H1 (cell line): ENCODE measurements around the gene ADORA1. TPM values are rescaled to one million over a fixed set of nuclear protein-coding genes. Genes with fewer than 3 reads are reported as not detected.

ENCODE experiments used
- CTCF ChIA-PET: fragments of 300-600 bp; sonication (Branson Sonifier 250); formaldehyde crosslinking; loops from one replicate; lab custom pipeline; 2021; ENCODE audit not compliant: partially characterized antibody; lab: Charles Lee
- POLR2A ChIA-PET: fragments of 300-600 bp; sonication (Branson Sonifier 250); formaldehyde crosslinking; loops from one replicate; lab custom pipeline; 2021; ENCODE audit warnings: inconsistent platforms; ENCODE audit not compliant: partially characterized antibody; lab: Charles Lee
- DNase-seq, 2 experiments: peaks; one replicate each; pipeline versions ENCODE4 v3.0.0 to v3.0.0-alpha.2; 2010 to 2022; ENCODE audit warnings: low spot score in 2 of 2, low read depth in 1 of 2, mixed read lengths in 1 of 2
- FAIRE-seq: peaks from 2 replicates; lab custom pipeline; 2011; peaks lifted over from hg19 to GRCh38; lab: Jason Lieb, UNC
- H2AFZ ChIP-seq: 2 replicates; pipeline ENCODE4 v1.8.1; 2012; ENCODE audit warnings: low read length, inconsistent platforms
- H2AK5ac ChIP-seq: 2 replicates; pipeline ENCODE4 v1.6.1; 2013; ENCODE audit warnings: low read depth, low read length
- H2BK120ac ChIP-seq: replicated peaks from 2 replicates; pipeline ENCODE3; 2013; ENCODE audit warnings: low read depth, low read length, inconsistent platforms
- H2BK12ac ChIP-seq: 2 replicates; pipeline ENCODE4 v1.6.1; 2013; ENCODE audit warnings: low read depth, low read length
- H2BK15ac ChIP-seq: 2 replicates; pipeline ENCODE4 v1.6.1; 2013; ENCODE audit warnings: low read length
- H2BK20ac ChIP-seq: 2 replicates; pipeline ENCODE4 v1.6.1; 2013; ENCODE audit warnings: low read length
- H2BK5ac ChIP-seq: 2 replicates; pipeline ENCODE4 v1.6.1; 2013; ENCODE audit warnings: low read depth, low read length
- H3K14ac ChIP-seq: 2 replicates; pipeline ENCODE4 v1.6.1; 2013; ENCODE audit warnings: inconsistent platforms; ENCODE audit not compliant: insufficient read length
- H3K18ac ChIP-seq: 2 replicates; pipeline ENCODE4 v1.6.1; 2013; ENCODE audit warnings: low read length; ENCODE audit errors: extremely low read depth
- H3K23ac ChIP-seq: 2 replicates; pipeline ENCODE4 v1.6.1; 2013; ENCODE audit warnings: inconsistent platforms; ENCODE audit not compliant: insufficient read length
- H3K23me2 ChIP-seq: 2 replicates; pipeline ENCODE4 v1.6.1; 2013; ENCODE audit warnings: low read depth, low read length
- H3K27ac ChIP-seq: 2 replicates; pipeline ENCODE4 v1.6.1; 2011; ENCODE audit warnings: low read depth, low read length, inconsistent platforms
- H3K27me3 ChIP-seq, 4 experiments: replicated peaks in 1 of 4; 1 replicate in 1 of 4; 2 replicates in 3 of 4; pipeline versions ENCODE4 v1.6.1 to v1.8.1; 2011 to 2013; ENCODE audit warnings: low read length in 3 of 4, mild to moderate bottlenecking in 3 of 4, inconsistent platforms in 2 of 4, mixed read lengths in 2 of 4, moderate library complexity in 1 of 4; ENCODE audit not compliant: control insufficient read depth in 3 of 4, insufficient read depth in 3 of 4; ENCODE audit errors: extremely low read depth in 1 of 4
- H3K36me3 ChIP-seq, 4 experiments: 2 replicates each; pipeline versions ENCODE4 v1.6.1 to v1.8.1; 2011 to 2013; ENCODE audit warnings: mild to moderate bottlenecking in 4 of 4, low read length in 3 of 4, moderate library complexity in 2 of 4, control low read depth in 1 of 4, inconsistent platforms in 1 of 4; ENCODE audit not compliant: insufficient read depth in 4 of 4, control insufficient read depth in 2 of 4
- H3K4ac ChIP-seq: replicated peaks from 2 replicates; pipeline ENCODE3; 2013; ENCODE audit warnings: low read length, low read depth, mixed read lengths, inconsistent platforms; ENCODE audit not compliant: insufficient read length
- H3K4me1 ChIP-seq, 4 experiments: replicated peaks in 1 of 4; 1 replicate in 1 of 4; 2 replicates in 3 of 4; pipeline versions ENCODE4 v1.6.1 to v1.8.1; 2011 to 2013; ENCODE audit warnings: low read length in 3 of 4, inconsistent platforms in 2 of 4, mixed read lengths in 1 of 4; ENCODE audit not compliant: insufficient read depth in 4 of 4, control insufficient read depth in 3 of 4
- H3K4me2 ChIP-seq, 2 experiments: 2 replicates each; pipeline versions ENCODE4 v1.6.1 to v1.8.1; 2011 to 2013; ENCODE audit warnings: low read depth in 2 of 2, low read length in 2 of 2, control low read depth in 1 of 2, inconsistent platforms in 1 of 2, mild to moderate bottlenecking in 1 of 2; ENCODE audit not compliant: insufficient read depth in 1 of 2
- H3K4me3 ChIP-seq, 4 experiments: fragments of 200-600, 300-600 bp in 1 of 4; sonication (generic), shearing (Covaris generic), sonication (Bioruptor Twin) in 1 of 4; 2 replicates each; pipeline versions ENCODE4 v1.5.1 to v1.8.1; 2011 to 2016; ENCODE audit warnings: low read length in 4 of 4, low read depth in 3 of 4, control low read depth in 2 of 4, inconsistent platforms in 2 of 4, mild to moderate bottlenecking in 2 of 4, mixed read lengths in 1 of 4, moderate library complexity in 1 of 4; ENCODE audit not compliant: insufficient read depth in 2 of 4; ENCODE audit errors: extremely low read depth in 1 of 4
- H3K56ac ChIP-seq: replicated peaks from 2 replicates; pipeline ENCODE3; 2013; ENCODE audit warnings: low read depth, mild to moderate bottlenecking, mixed read lengths, low read length, inconsistent platforms; ENCODE audit not compliant: insufficient read length
- H3K79me1 ChIP-seq: 2 replicates; pipeline ENCODE4 v1.6.1; 2013; ENCODE audit warnings: low read depth, low read length, control low read depth
- H3K79me2 ChIP-seq, 2 experiments: 2 replicates each; pipeline versions ENCODE4 v1.6.1 to v1.8.1; 2012 to 2013; ENCODE audit warnings: low read length in 2 of 2, mild to moderate bottlenecking in 2 of 2, inconsistent platforms in 1 of 2; ENCODE audit not compliant: insufficient read depth in 2 of 2, control insufficient read depth in 1 of 2
- H3K9ac ChIP-seq, 4 experiments: replicated peaks in 1 of 4; 1 replicate in 1 of 4; 2 replicates in 3 of 4; pipeline versions ENCODE4 v1.6.1 to v1.8.1; 2011 to 2013; ENCODE audit warnings: low read depth in 3 of 4, low read length in 3 of 4, control low read depth in 2 of 4, mild to moderate bottlenecking in 2 of 4, moderate library complexity in 2 of 4, inconsistent platforms in 1 of 4; ENCODE audit errors: extremely low read depth in 1 of 4
- H3K9me3 ChIP-seq, 2 experiments: 2 replicates each; pipeline versions ENCODE4 v1.6.1 to v1.8.1; 2012 to 2013; ENCODE audit warnings: mild to moderate bottlenecking in 2 of 2, moderate library complexity in 2 of 2, control low read depth in 1 of 2, inconsistent platforms in 1 of 2, low read depth in 1 of 2, low read length in 1 of 2, mixed read lengths in 1 of 2; ENCODE audit not compliant: insufficient read depth in 2 of 2
- H4K20me1 ChIP-seq, 2 experiments: replicated peaks in 1 of 2; 2 replicates each; pipeline versions ENCODE3 to v1.8.1; 2011 to 2013; ENCODE audit warnings: inconsistent platforms in 2 of 2, low read length in 2 of 2, mild to moderate bottlenecking in 1 of 2; ENCODE audit not compliant: insufficient read depth in 2 of 2, control insufficient read depth in 1 of 2
- H4K5ac ChIP-seq: 2 replicates; pipeline ENCODE4 v1.6.1; 2013; ENCODE audit warnings: low read length, low read depth, mixed read lengths, inconsistent platforms; ENCODE audit not compliant: insufficient read length
- H4K8ac ChIP-seq: 2 replicates; pipeline ENCODE4 v1.8.0; 2013; ENCODE audit warnings: mild to moderate bottlenecking, moderate library complexity, low read length, inconsistent platforms; ENCODE audit not compliant: insufficient read depth; ENCODE audit errors: extremely low read depth
- H4K91ac ChIP-seq: replicated peaks from 2 replicates; pipeline ENCODE3; 2013; ENCODE audit warnings: low read length, mixed read lengths, inconsistent platforms; ENCODE audit not compliant: insufficient read length
- ATF3 ChIP-seq: IDR thresholded peaks from 2 replicates; pipeline ENCODE4 v1.6.1; 2011; ENCODE audit warnings: low read depth, mild to moderate bottlenecking, low read length; ENCODE audit not compliant: insufficient read depth
- BRCA1 ChIP-seq: IDR thresholded peaks from 2 replicates; pipeline ENCODE4 v1.6.1; 2012; ENCODE audit warnings: low read depth, low read length, improper control_type of control experiment
- CBX5 ChIP-seq: fragments of 300-800, 300-1000 bp; sonication (generic); IDR thresholded peaks from 2 replicates; pipeline ENCODE4 v1.7.1; 2016; ENCODE audit warnings: antibody characterized with exemption, low read length, low read depth
- CTCF ChIP-seq, 3 experiments: IDR thresholded peaks; 1 replicate in 2 of 3; 2 replicates in 1 of 3; pipeline versions ENCODE4 v1.5.1 to v1.6.1; 2011; ENCODE audit warnings: low read length in 3 of 3, mild to moderate bottlenecking in 3 of 3, inconsistent platforms in 2 of 3, low read depth in 1 of 3, moderate library complexity in 1 of 3; ENCODE audit not compliant: insufficient read depth in 1 of 3; ENCODE audit errors: control extremely low read depth in 1 of 3
- RNF2 ChIP-seq: fragments of 200-900, 300-1000 bp; sonication (generic); IDR thresholded peaks from 2 replicates; pipeline ENCODE4 v1.7.1; 2016; ENCODE audit warnings: borderline replicate concordance, low read depth, mild to moderate bottlenecking, antibody characterized with exemption, low read length; ENCODE audit not compliant: poor library complexity, severe bottlenecking; ENCODE audit errors: missing control alignments
- SAP30 ChIP-seq: fragments of 300-600 bp; sonication (generic); IDR thresholded peaks from 2 replicates; pipeline ENCODE4 v1.7.1; 2012; ENCODE audit warnings: low read length, moderate library complexity, mild to moderate bottlenecking, inconsistent platforms; ENCODE audit not compliant: insufficient read depth, insufficient replicate concordance
- SP2 ChIP-seq: IDR thresholded peaks from 2 replicates; pipeline ENCODE4 v1.6.1; 2012; ENCODE audit warnings: mild to moderate bottlenecking, low read length, inconsistent platforms
- TCF12 ChIP-seq: IDR thresholded peaks from 2 replicates; pipeline ENCODE4 v1.6.1; 2011; ENCODE audit warnings: low read depth, mild to moderate bottlenecking, low read length
- WGBS, 2 experiments: shearing (Covaris generic) in 1 of 2; methylation state at CpG; one replicate each; pipeline versions ENCODE4 v1.1.6 to v1.1.7; 2013 to 2015; ENCODE audit warnings: low lambda C conversion rate in 2 of 2, mixed read lengths in 2 of 2, inconsistent platforms in 1 of 2, low coverage in 1 of 2, missing lambda C conversion rate in 1 of 2; ENCODE audit not compliant: insufficient replicate concordance in 2 of 2, insufficient coverage in 1 of 2, insufficient read length in 1 of 2; ENCODE audit errors: extremely low coverage in 1 of 2, missing lambda C conversion rate in 1 of 2; 5-methylcytosine and 5-hydroxymethylcytosine counted together
- polyA plus RNA-seq, 7 experiments: library from polyadenylated mRNA; depleted of rRNA in 3 of 7; stranded (reverse) in 5 of 7; unstranded in 2 of 7; fragments of >200 nt in 5 of 7; fragments of 200-250 nt in 2 of 7; gene quantifications; 1 replicate in 5 of 7; 2 replicates in 1 of 7; 4 replicates in 1 of 7; pipeline versions ENCODE4 v1.2.1 to v1.2.3, GENCODE V29; 2011 to 2013; ENCODE audit warnings: missing spikeins in 2 of 7, mixed read lengths in 2 of 7
- total RNA-seq: library from RNA; stranded (reverse); fragmentation: NEBNext Ultra II Directional; extraction: Animal tissue kit (Norgen Biotek cat#: 25700); gene quantifications from 2 replicates; pipeline ENCODE4 v1.2.1, GENCODE V29; 2021

Gene ADORA1
- total and polyA plus RNA-seq, 2 of the 8 experiments (the other 6 are each of a cell fraction or from before 2014, with no cell fraction given), result 3.3 to 6.7 TPM

- Histone ChIP-seq H3K56ac (no peak overlapping the region), H4K8ac (no peak overlapping the region), H4K5ac (no peak overlapping the region), H3K4ac (no peak overlapping the region), H2BK5ac (no peak overlapping the region), H3K23ac (no peak overlapping the region), H3K27ac (no peak overlapping the region), H2BK20ac (no peak overlapping the region), H4K91ac (no peak overlapping the region), H2BK12ac (no peak overlapping the region), H3K23me2 (peaks cover 1% of the 10 kb centered on the region; the same call in 1 of the 2 replicates), H3K79me2 (no peaks in the 10 kb centered on the region), H3K79me1 (no peaks in the 10 kb centered on the region), H3K18ac (no peak overlapping the region), H2BK15ac (no peak overlapping the region), H3K27me3 (0 out of 7 replicates have a peak, but pooled peaks cover 0 to 2% (median 0%) of the 10 kb centered on the region in 4 experiments), H4K20me1 (no peaks in the 10 kb centered on the region), H3K36me3 (no peaks in the 10 kb centered on the region), H3K4me3 (no peak overlapping the region), H2BK120ac (no peak overlapping the region), H3K9me3 (peaks cover 3 to 12% of the 10 kb centered on the region in 2 experiments; a peak in 2 of 4 replicates), H3K14ac (no peak overlapping the region), H3K4me1 (peaks cover 0 to 3% (median 0%) of the 10 kb centered on the region in 4 experiments; a peak in 1 of 7 replicates), H3K9ac (no peak overlapping the region), H2AFZ (no peak overlapping the region), H2AK5ac (no peak overlapping the region), H3K4me2 (no peak overlapping the region)
- FAIRE-seq (no peak), DNase-seq (peak in 1 of 2 experiments; percentile 40)
- ChIA-PET POLR2A (interaction anchor here (1.4 kb wide), 1 partner anchor 15 kb away, joined by 3 read pairs; no protein-coding TSS in a partner anchor), CTCF (interaction anchor here (0.6 to 16.4 kb wide), 6 partner anchors 28 to 1958 kb away, joined by 3 to 275 read pairs (median 5); partner anchors contain the start of gene ADORA1)
- 75% methylated on average over 6 of the region's 6 CpGs; no CpG with 5 or more reads in 1 of the 2 experiments for WGBS, 2 experiments
- TF ChIP-seq RNF2 (no peak), CTCF (IDR thresholded peaks at IDR 0.05; ENCODE audit: control extremely low read depth in 1 of 3, insufficient read depth in 1 of 3, low read depth in 1 of 3, low read length in 3 of 3) (no peak), BRCA1 (no peak), ATF3 (no peak), TCF12 (no peak), SP2 (no peak), CBX5 (no peak), SAP30 (no peak)
Observed at GRCh38 chr1:203090421-203091198, 36.9 kb upstream of the ADORA1 start.
